ENCODE measurements around the gene SRP68. TPM values are rescaled to one million over a fixed set of nuclear protein-coding genes. Genes with fewer than 3 reads are reported as not detected.
"Not testable (repeated sequence)": the region's sequence is repeated elsewhere in the genome, so short reads cannot be mapped to it uniquely, and the experiment has no call there.

The SRP68 gene
- total and polyA plus RNA-seq, 7 donors: 72.4 to 141 (median 100.0) TPM

DNA sequence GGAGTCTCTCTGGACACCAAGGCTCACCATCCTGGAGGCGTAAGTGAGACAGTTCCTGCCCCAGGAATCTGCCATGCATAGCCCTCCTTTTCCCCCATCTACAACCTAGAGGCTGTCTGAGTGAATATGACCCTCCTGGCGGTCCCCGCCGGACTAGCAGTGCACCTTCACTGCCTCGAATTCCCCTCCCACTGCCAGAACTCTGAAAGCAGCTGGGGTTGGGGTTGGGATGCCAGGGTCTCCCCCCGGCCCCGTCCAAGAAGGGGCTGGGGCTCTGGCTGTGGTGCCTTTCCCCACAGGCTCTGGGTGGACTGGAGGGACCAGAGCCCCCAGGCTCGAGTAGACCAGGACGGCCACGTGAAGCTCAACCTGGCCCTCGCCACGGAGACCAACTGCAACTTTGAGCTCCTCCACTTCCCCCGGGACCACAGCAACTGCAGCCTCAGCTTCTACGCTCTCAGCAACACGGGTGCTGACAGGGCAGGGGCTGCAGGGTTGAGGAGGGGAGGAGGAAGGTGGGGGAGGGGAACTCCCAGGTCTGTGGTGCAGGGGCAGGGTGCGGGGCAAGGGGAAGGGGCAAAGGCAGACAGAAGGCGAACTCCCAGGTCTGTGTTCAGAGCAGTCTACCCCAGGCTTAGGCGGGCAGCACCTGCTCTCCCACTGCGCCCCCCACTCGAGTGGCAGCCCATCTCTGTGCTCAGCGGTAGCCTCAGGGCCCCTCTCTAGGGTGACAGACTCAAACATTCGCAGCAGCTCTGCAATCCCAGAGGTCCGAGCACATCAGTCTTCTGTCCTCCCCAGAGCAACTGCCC is 7.8 kb upstream of the SRP68 start:
- ATAC-seq (peak; percentile 9 to 32 (median 19)), DNase-seq (no peak)
- TF ChIP-seq, protein P1, sequence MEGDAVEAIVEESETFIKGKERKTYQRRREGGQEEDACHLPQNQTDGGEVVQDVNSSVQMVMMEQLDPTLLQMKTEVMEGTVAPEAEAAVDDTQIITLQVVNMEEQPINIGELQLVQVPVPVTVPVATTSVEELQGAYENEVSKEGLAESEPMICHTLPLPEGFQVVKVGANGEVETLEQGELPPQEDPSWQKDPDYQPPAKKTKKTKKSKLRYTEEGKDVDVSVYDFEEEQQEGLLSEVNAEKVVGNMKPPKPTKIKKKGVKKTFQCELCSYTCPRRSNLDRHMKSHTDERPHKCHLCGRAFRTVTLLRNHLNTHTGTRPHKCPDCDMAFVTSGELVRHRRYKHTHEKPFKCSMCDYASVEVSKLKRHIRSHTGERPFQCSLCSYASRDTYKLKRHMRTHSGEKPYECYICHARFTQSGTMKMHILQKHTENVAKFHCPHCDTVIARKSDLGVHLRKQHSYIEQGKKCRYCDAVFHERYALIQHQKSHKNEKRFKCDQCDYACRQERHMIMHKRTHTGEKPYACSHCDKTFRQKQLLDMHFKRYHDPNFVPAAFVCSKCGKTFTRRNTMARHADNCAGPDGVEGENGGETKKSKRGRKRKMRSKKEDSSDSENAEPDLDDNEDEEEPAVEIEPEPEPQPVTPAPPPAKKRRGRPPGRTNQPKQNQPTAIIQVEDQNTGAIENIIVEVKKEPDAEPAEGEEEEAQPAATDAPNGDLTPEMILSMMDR (IDR thresholded peaks at IDR 0.05): no peak
- peaks cover 0 to 42% (median 26%) of the 10 kb centered on the region in 3 donors for H3K27me3 ChIP-seq (ENCODE audit: insufficient read depth in 3 of 3, low read length in 2 of 3)
- 3 to 4% (median 4%) methylated on average over 23 of the region's 23 CpGs for WGBS, 3 donors
- no peaks in the 10 kb centered on the region for H3K9me3 ChIP-seq
- H3K36me3 ChIP-seq (ENCODE audit: insufficient read depth in 1 of 2, low read depth in 1 of 2): peaks cover 0 to 29% of the 10 kb centered on the region in 2 donors
- intact Hi-C loops (cut with DNase I): no loop called here
- peaks cover 19% of the 10 kb centered on the region for H3K4me1 ChIP-seq
- H3K4me3 ChIP-seq: no peak overlapping the region
- no peak overlapping the region for H3K27ac ChIP-seq

DNA sequence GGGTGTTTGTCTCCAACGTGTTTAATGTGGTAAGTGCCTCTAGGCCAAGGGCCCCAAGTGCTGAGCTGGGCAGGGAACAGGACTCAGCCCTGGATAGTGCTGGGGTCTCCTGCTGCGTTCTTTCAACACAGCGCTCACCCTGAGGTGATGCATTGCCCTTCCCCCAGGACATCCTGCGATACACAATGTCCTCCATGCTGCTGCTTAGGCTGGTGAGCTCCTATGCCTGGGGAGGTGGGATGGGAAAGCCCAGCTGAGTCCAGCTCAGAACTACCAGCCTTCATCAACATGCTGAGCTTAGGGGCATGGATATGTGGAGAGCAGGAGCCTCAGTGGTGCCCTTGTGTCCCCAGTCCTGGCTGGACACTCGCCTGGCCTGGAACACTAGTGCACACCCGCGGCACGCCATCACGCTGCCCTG is 7.2 kb upstream of the SRP68 start:
- TF ChIP-seq, protein P1 (IDR thresholded peaks at IDR 0.05): no peak
- peaks cover 0 to 23% of the 10 kb centered on the region in 2 donors for H3K36me3 ChIP-seq (ENCODE audit: insufficient read depth in 1 of 2, low read depth in 1 of 2)
- no peaks in the 10 kb centered on the region for H3K9me3 ChIP-seq
- DNase-seq (no peak), ATAC-seq (peak; percentile 7 to 19 (median 16))
- H3K27me3 ChIP-seq (ENCODE audit: insufficient read depth in 3 of 3, low read length in 2 of 3): peaks cover 0 to 48% (median 32%) of the 10 kb centered on the region in 3 donors
- H3K4me1 ChIP-seq: peaks cover 25% of the 10 kb centered on the region
- 22 to 31% (median 23%) methylated on average over 9 of the region's 9 CpGs for WGBS, 3 donors
- no peak overlapping the region for H3K4me3 ChIP-seq
- intact Hi-C loops (cut with DNase I): no loop called here
- no peak overlapping the region for H3K27ac ChIP-seq

DNA sequence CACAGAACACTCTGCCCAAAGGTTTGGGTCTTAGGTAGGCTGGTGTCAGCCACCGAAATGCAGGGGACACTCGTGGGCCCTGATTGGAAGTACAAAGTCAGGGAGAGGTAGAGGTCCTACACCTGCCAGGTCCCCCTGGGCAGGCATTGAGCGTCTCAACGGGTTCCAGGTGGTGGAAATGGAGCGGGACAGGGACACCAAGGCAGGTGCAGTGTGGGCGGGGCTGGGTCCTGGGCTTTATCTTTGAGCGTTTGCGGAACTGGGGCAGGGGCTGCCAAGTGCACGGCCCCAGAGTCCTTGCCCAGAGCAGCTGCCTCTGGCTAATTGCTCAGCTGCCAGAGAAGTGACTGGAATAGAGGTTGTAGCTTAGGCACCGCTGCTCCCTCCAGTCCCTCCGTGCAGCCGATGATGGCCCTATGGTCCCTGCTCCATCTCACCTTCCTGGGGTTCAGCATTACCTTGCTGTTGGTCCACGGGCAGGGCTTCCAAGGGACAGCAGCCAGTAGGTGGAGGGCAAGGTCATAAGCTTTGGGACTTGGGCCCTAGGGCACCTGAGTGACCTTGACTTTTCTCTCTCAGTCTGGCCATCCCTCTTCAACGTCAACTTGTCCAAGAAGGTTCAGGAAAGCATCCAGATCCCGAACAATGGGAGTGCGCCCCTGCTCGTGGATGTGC is 6.7 kb upstream of the SRP68 start, which contains the start of gene ZACN:
Gene ZACN, plus strand, starts transcription at position 323 of the 675 bp plus-strand sequence. Its CDS starts 83 bp downstream, at position 406.
- ATAC-seq (no peak), DNase-seq (no peak)
- Histone ChIP-seq H3K9me3 (no peaks in the 10 kb centered on the region), H3K27me3 (ENCODE audit: insufficient read depth in 3 of 3, low read length in 2 of 3) (peaks cover 0 to 53% (median 36%) of the 10 kb centered on the region in 3 donors), H3K4me1 (peaks cover 28% of the 10 kb centered on the region), H3K27ac (no peak within 1 kb of the TSS), H3K4me3 (no peak within 1 kb of the TSS), H3K36me3 (ENCODE audit: insufficient read depth in 1 of 2, low read depth in 1 of 2) (peaks cover 0 to 18% of the 10 kb centered on the region in 2 donors)
- TF ChIP-seq, protein P1 (IDR thresholded peaks at IDR 0.05): no peak
- intact Hi-C loops (cut with DNase I): no loop called here
- 43 to 51% (median 44%) methylated on average over 17 of the region's 17 CpGs for WGBS, 3 donors

DNA sequence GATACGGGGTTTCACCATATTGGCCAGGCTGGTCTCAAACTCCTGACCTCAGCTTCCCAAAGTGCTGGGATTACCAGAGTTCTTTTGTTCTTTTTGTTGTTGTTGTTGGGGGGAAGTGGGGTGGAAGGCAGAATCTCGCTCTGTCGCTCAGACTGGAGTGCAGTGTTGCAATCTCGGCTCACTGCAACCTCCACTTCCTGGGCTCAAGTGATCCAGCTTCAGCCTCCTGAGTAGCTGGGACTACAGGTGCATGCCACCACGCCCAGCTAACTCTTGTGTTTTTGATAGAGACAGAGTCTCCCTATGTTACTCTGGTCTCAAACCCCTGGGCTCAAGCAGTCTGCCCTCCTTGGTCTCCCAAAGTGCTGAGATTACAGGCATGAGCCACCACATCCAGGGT is 6.1 kb upstream of the SRP68 start:
- H3K4me3 ChIP-seq; intact Hi-C loops (cut with DNase I); H3K27ac ChIP-seq; H3K9me3 ChIP-seq; ATAC-seq; DNase-seq: not testable (repeated sequence)
- H3K4me1 ChIP-seq: peaks cover 28% of the 10 kb centered on the region
- 49 to 61% (median 58%) methylated on average over 5 of the region's 5 CpGs for WGBS, 3 donors
- peaks cover 0 to 60% (median 36%) of the 10 kb centered on the region in 3 donors for H3K27me3 ChIP-seq (ENCODE audit: insufficient read depth in 3 of 3, low read length in 2 of 3)
- H3K36me3 ChIP-seq (ENCODE audit: insufficient read depth in 1 of 2, low read depth in 1 of 2): peaks cover 0 to 11% of the 10 kb centered on the region in 2 donors

DNA sequence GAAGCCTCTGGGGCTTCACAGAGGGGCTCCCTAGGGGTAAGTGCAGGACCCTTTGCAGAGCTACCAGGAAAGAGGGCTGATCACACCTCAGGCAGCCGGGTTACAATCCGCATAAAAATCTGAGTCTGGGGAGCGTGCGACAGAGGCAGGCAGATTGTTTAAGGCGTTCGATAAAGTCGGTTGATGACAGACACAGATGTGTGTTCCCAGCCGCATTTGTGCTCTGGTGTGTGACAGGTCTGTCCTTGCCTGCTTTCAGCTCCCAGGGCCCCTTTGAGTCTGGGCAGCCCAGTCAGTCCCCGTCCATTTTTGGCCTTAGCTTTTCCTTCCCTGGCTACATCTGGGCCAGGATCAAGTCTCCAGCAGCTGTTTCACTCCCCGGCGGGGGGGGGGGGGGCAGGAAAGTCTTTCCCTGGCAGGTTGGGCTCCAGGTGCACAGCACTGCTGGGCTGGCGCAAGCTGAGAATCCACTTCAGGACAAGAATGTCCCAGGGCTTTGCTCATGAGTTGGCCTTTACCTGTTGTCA is 5.3 kb upstream of the SRP68 start:
- TF ChIP-seq, protein P1 (IDR thresholded peaks at IDR 0.05): no peak
- peaks cover 28% of the 10 kb centered on the region for H3K4me1 ChIP-seq
- H3K36me3 ChIP-seq (ENCODE audit: insufficient read depth in 1 of 2, low read depth in 1 of 2): peaks cover 0 to 4% of the 10 kb centered on the region in 2 donors
- ATAC-seq (no peak), DNase-seq (no peak)
- 6 to 8% (median 7%) methylated on average over 10 to 12 of the region's 12 CpGs for WGBS, 3 donors
- no peak overlapping the region for H3K4me3 ChIP-seq
- intact Hi-C loops (cut with DNase I): no loop called here
- H3K27me3 ChIP-seq (ENCODE audit: insufficient read depth in 3 of 3, low read length in 2 of 3): peaks cover 0 to 60% (median 36%) of the 10 kb centered on the region in 3 donors
- H3K27ac ChIP-seq: no peak overlapping the region
- H3K9me3 ChIP-seq: no peaks in the 10 kb centered on the region
